Keratinocyte (primary cell): ENCODE measurements around the gene FNDC1. TPM values are rescaled to one million over a fixed set of nuclear protein-coding genes. Genes with fewer than 3 reads are reported as not detected.

Experiments
- DNase-seq: peaks from one replicate; pipeline ENCODE4 v3.0.0-alpha.2; 2011; ENCODE audit warnings: low read depth, missing footprints, low spot score
- FAIRE-seq: peaks from 2 replicates; lab custom pipeline; 2011; peaks lifted over from hg19 to GRCh38; lab: Jason Lieb, UNC
- H2AFZ ChIP-seq: 2 replicates; pipeline ENCODE4 v1.6.0; 2012; ENCODE audit warnings: low read length, control low read depth, inconsistent platforms; ENCODE audit not compliant: control insufficient read depth
- H3K27ac ChIP-seq: 2 replicates; pipeline ENCODE4 v1.5.1; 2011; ENCODE audit warnings: low read length; ENCODE audit not compliant: control insufficient read depth, insufficient read depth
- H3K27me3 ChIP-seq: 3 replicates; pipeline ENCODE4 v1.6.0; 2011; ENCODE audit warnings: low read length; ENCODE audit not compliant: control insufficient read depth, insufficient read depth; ENCODE audit errors: extremely low read depth
- H3K36me3 ChIP-seq, 2 experiments: 2 replicates in 1 of 2; 3 replicates in 1 of 2; pipeline ENCODE4 v1.5.1; 2011; ENCODE audit warnings: low read length in 2 of 2, mild to moderate bottlenecking in 1 of 2; ENCODE audit not compliant: control insufficient read depth in 2 of 2, insufficient read depth in 2 of 2; ENCODE audit errors: extremely low read depth in 1 of 2
- H3K4me1 ChIP-seq: 3 replicates; pipeline ENCODE4 v1.5.1; 2011; ENCODE audit warnings: low read length; ENCODE audit not compliant: control insufficient read depth, insufficient read depth; ENCODE audit errors: extremely low read depth
- H3K4me2 ChIP-seq: 3 replicates; pipeline ENCODE4 v1.6.0; 2011; ENCODE audit warnings: low read depth, low read length; ENCODE audit not compliant: control insufficient read depth, insufficient read depth; ENCODE audit errors: extremely low read depth
- H3K4me3 ChIP-seq, 3 experiments: fragments of 200-600 bp in 1 of 3; sonication (generic) in 1 of 3; 2 replicates in 2 of 3; 3 replicates in 1 of 3; pipeline ENCODE4 v1.5.1; 2011 to 2016; ENCODE audit warnings: low read length in 3 of 3, mild to moderate bottlenecking in 3 of 3, control low read depth in 2 of 3, inconsistent platforms in 1 of 3, low read depth in 1 of 3, mixed read lengths in 1 of 3, mixed run types in 1 of 3, moderate library complexity in 1 of 3; ENCODE audit not compliant: control insufficient read depth in 2 of 3, insufficient read depth in 2 of 3; ENCODE audit errors: extremely low read depth in 1 of 3
- H3K79me2 ChIP-seq: 2 replicates; pipeline ENCODE4 v1.6.0; 2012; ENCODE audit warnings: low read length; ENCODE audit not compliant: control insufficient read depth, insufficient read depth
- H3K9ac ChIP-seq: 3 replicates; pipeline ENCODE4 v1.6.0; 2011; ENCODE audit warnings: low read length; ENCODE audit not compliant: control insufficient read depth, insufficient read depth; ENCODE audit errors: extremely low read depth
- H3K9me1 ChIP-seq: 3 replicates; pipeline ENCODE4 v1.6.0; 2011; ENCODE audit warnings: low read length; ENCODE audit not compliant: control insufficient read depth, insufficient read depth; ENCODE audit errors: extremely low read depth
- H3K9me3 ChIP-seq: 2 replicates; pipeline ENCODE4 v1.5.1; 2012; ENCODE audit warnings: low read depth, low read length; ENCODE audit not compliant: control insufficient read depth
- H4K20me1 ChIP-seq: 3 replicates; pipeline ENCODE4 v1.6.0; 2011; ENCODE audit warnings: low read length; ENCODE audit not compliant: control insufficient read depth, insufficient read depth; ENCODE audit errors: extremely low read depth
- CTCF ChIP-seq, 3 experiments: IDR thresholded peaks in 1 of 3; conservative IDR thresholded peaks in 1 of 3; optimal IDR thresholded peaks in 1 of 3; 2 replicates in 2 of 3; 3 replicates in 1 of 3; pipeline versions ENCODE3 to v1.5.1; 2011; ENCODE audit warnings: low read length in 3 of 3, mild to moderate bottlenecking in 3 of 3, moderate library complexity in 2 of 3, control low read depth in 1 of 3, inconsistent platforms in 1 of 3; ENCODE audit not compliant: insufficient read depth in 2 of 3; ENCODE audit errors: extremely low read depth in 1 of 3
- EZH2 ChIP-seq: IDR thresholded peaks from one replicate; pipeline ENCODE4 v1.6.1; 2012; ENCODE audit warnings: inconsistent platforms, mild to moderate bottlenecking, low read length, moderate library complexity
- dilution Hi-C: fragments of 300-500 bp; cut with MboI; formaldehyde crosslinking; loops from one replicate; pipeline ENCODE4 v1.7.0; 2020; ENCODE audit warnings: low sequenced_read_pairs; ENCODE audit not compliant: extremely low pct_ligation_motif_present
- polyA plus RNA-seq, 5 experiments: library from polyadenylated mRNA; depleted of rRNA in 3 of 5; stranded (reverse) in 3 of 5; stranded (forward) in 1 of 5; unstranded in 1 of 5; fragments of >200 nt; gene quantifications; 1 replicate in 1 of 5; 2 replicates in 3 of 5; 3 replicates in 1 of 5; pipeline versions ENCODE4 v1.2.1 to v1.2.3, GENCODE V29; 2011 to 2012; ENCODE audit warnings: missing spikeins in 2 of 5, low read depth in 1 of 5, low replicate concordance in 1 of 5

The FNDC1 gene
- polyA plus RNA-seq, 1 donor (not counting 4 experiments of a cell fraction or from before 2014, with no cell fraction given) = not detected

DNA sequence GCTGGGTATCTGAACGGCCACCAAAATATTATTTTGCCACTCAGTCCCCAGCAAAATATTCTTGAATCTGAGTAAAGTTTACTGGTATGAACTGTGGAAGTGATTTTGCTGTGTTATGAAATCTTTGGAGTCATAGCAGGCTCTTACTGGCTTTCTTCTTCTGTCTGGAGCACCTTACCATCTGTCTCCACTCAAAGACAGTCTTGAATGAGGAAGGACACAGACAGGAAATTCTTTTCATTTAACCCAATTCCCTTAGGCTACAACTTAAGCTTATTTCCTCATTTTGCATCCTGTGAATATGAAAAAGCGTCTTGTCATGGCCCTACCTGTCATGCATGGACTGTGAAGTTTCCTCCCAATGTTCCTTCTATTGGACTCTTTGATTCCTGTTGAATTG is 24.7 kb downstream of the FNDC1 start:
- no peaks in the 10 kb centered on the region for H3K9me1 ChIP-seq
- FAIRE-seq (no peak), DNase-seq (no peak)
- dilution Hi-C loops = no loop called here
- H3K36me3 ChIP-seq = no peaks in the 10 kb centered on the region
- no peaks in the 10 kb centered on the region for H3K27me3 ChIP-seq
- no peak for TF ChIP-seq CTCF (optimal IDR thresholded peaks at IDR 0.05 in 1 of 3, IDR thresholded peaks at IDR 0.05 in 1 of 3, conservative IDR thresholded peaks at IDR 0.05 in 1 of 3; ENCODE audit: extremely low read depth in 1 of 3, insufficient read depth in 2 of 3, low read length in 3 of 3)
- TF ChIP-seq EZH2 = no peak
- H3K79me2 ChIP-seq = no peaks in the 10 kb centered on the region
- no peaks in the 10 kb centered on the region for H3K4me1 ChIP-seq
- no peaks in the 10 kb centered on the region for H3K9me3 ChIP-seq
- no peak overlapping the region for H3K27ac ChIP-seq
- no peak overlapping the region for H3K4me2 ChIP-seq
- H4K20me1 ChIP-seq = no peaks in the 10 kb centered on the region
- no peak overlapping the region for H3K9ac ChIP-seq
- H3K4me3 ChIP-seq = no peak overlapping the region
- H2AFZ ChIP-seq = no peak overlapping the region

DNA sequence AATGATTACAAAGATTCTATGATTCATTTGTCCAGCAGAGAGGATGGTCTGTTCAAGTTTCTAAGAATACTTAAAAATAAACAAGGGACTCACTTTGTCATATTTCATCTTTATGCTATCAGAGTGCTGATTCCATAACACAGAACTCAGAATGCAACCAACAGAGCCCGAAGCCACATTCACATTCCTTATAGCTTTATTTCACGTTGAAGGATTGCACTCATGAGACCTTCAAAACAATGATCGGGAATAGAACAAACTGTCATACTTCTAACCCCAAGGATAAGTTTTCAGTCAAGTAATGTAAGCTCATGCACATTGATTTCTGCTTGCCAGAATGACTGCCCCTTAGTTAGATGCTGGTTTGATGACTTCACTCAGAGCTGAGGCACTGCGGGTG is 25.2 kb downstream of the FNDC1 start:
- Histone ChIP-seq H3K27ac (no peak overlapping the region), H3K9ac (no peak overlapping the region), H2AFZ (no peak overlapping the region), H3K4me1 (no peaks in the 10 kb centered on the region), H3K79me2 (no peaks in the 10 kb centered on the region), H3K9me1 (no peaks in the 10 kb centered on the region), H3K4me3 (no peak overlapping the region), H3K4me2 (no peak overlapping the region), H3K27me3 (no peaks in the 10 kb centered on the region), H3K9me3 (no peaks in the 10 kb centered on the region), H4K20me1 (no peaks in the 10 kb centered on the region), H3K36me3 (no peaks in the 10 kb centered on the region)
- no peak for TF ChIP-seq CTCF (optimal IDR thresholded peaks at IDR 0.05 in 1 of 3, IDR thresholded peaks at IDR 0.05 in 1 of 3, conservative IDR thresholded peaks at IDR 0.05 in 1 of 3; ENCODE audit: extremely low read depth in 1 of 3, insufficient read depth in 2 of 3, low read length in 3 of 3)
- TF ChIP-seq EZH2 = no peak
- dilution Hi-C loops = no loop called here
- DNase-seq (no peak), FAIRE-seq (no peak)
